GM19193 (cell line): ENCODE data around the gene IARS2.

Source experiments
- POLR2A ChIP-seq: IDR thresholded peaks from 4 replicates; pipeline ENCODE4 v1.6.1; 2011; ENCODE audit not compliant: insufficient read depth, insufficient read length; ENCODE audit errors: extremely low read depth

The IARS2 gene

GRCh38 chr1:220144051-220144450 is 50.1 kb downstream of the IARS2 start:
- TF ChIP-seq POLR2A, result no peak

- no peak for TF ChIP-seq POLR2A
These were observed 55.8 kb downstream of the IARS2 start for GRCh38 chr1:220149742-220150141.

GRCh38 chr1:220151454-220151853 is 57.5 kb downstream of the IARS2 start:
- TF ChIP-seq POLR2A, result no peak

GRCh38 chr1:220153147-220153546 is 59.2 kb downstream of the IARS2 start:
- no peak for TF ChIP-seq POLR2A

GRCh38 chr1:220156620-220157146 is 62.8 kb downstream of the IARS2 start:
- TF ChIP-seq POLR2A, result no peak

GRCh38 chr1:220157738-220158137 is 63.8 kb downstream of the IARS2 start:
- TF ChIP-seq POLR2A, result no peak

- no peak for TF ChIP-seq POLR2A
These were observed 65.1 kb downstream of the IARS2 start for GRCh38 chr1:220159041-220159440.

- no peak for TF ChIP-seq POLR2A
These were observed 66.1 kb downstream of the IARS2 start for GRCh38 chr1:220160027-220160426.

GRCh38 chr1:220164116-220164515 is 70.2 kb downstream of the IARS2 start:
- no peak for TF ChIP-seq POLR2A

- no peak for TF ChIP-seq POLR2A
These were observed 70.6 kb downstream of the IARS2 start for GRCh38 chr1:220164517-220164916.

GRCh38 chr1:220166853-220167252 is 72.9 kb downstream of the IARS2 start:
- TF ChIP-seq POLR2A, result no peak

- no peak for TF ChIP-seq POLR2A
These were observed 77.0 kb downstream of the IARS2 start for GRCh38 chr1:220170836-220171526.

- TF ChIP-seq POLR2A, result no peak
These were observed 82.6 kb downstream of the IARS2 start for GRCh38 chr1:220176540-220176939.

GRCh38 chr1:220182111-220182510 is 88.2 kb downstream of the IARS2 start:
- TF ChIP-seq POLR2A, result no peak

GRCh38 chr1:220182656-220183055 is 88.7 kb downstream of the IARS2 start:
- no peak for TF ChIP-seq POLR2A

- no peak for TF ChIP-seq POLR2A
These were observed 90.6 kb downstream of the IARS2 start for GRCh38 chr1:220184506-220184905.

GRCh38 chr1:220186752-220187151 is 92.8 kb downstream of the IARS2 start:
- no peak for TF ChIP-seq POLR2A

GRCh38 chr1:220188538-220188937 is 94.6 kb downstream of the IARS2 start:
- TF ChIP-seq POLR2A, result no peak
